GM23338 (cell line): ENCODE measurements around the gene TBX3. TPM values are rescaled to one million over a fixed set of nuclear protein-coding genes. Genes with fewer than 3 reads are reported as not detected.
A peak's percentile ranks its signal among the peaks of the same experiment; 100 is the strongest.

Experiments used
- ATAC-seq: fragments of 200-7000 bp; cut with Tn5 transposase; 3 replicates; pipeline ENCODE4 v1.9.1; 2020
- DNase-seq: peaks from one replicate; pipeline ENCODE4 v3.0.0-alpha.2; 2015; ENCODE audit warnings: low spot score
- H2AFZ ChIP-seq: fragments of 200-600 bp; sonication (generic); 2 replicates; pipeline ENCODE4 v1.8.0; 2016; ENCODE audit warnings: antibody characterized with exemption, mild to moderate bottlenecking, moderate library complexity
- H3F3A ChIP-seq: fragments of 200-600 bp; sonication (generic); replicated peaks from 2 replicates; pipeline ENCODE4 v1.8.0; 2017; ENCODE audit warnings: antibody characterized with exemption, mixed run types, low read depth
- H3K27ac ChIP-seq: fragments of 200-600 bp; sonication (generic); 2 replicates; pipeline ENCODE4 v1.6.1; 2016; ENCODE audit warnings: low read depth
- H3K27me3 ChIP-seq: fragments of 200-600 bp; sonication (generic); 2 replicates; pipeline ENCODE4 v1.8.0; 2016; ENCODE audit warnings: mild to moderate bottlenecking, mixed run types, moderate library complexity; ENCODE audit not compliant: insufficient read depth
- H3K36me3 ChIP-seq: fragments of 200-600 bp; sonication (generic); 2 replicates; pipeline ENCODE4 v1.8.0; 2016; ENCODE audit warnings: mild to moderate bottlenecking; ENCODE audit not compliant: insufficient read depth
- H3K4me1 ChIP-seq: fragments of 200-600 bp; sonication (generic); 2 replicates; pipeline ENCODE4 v1.8.0; 2016; ENCODE audit warnings: mild to moderate bottlenecking, moderate library complexity; ENCODE audit not compliant: insufficient read depth
- H3K4me2 ChIP-seq: fragments of 200-600 bp; sonication (generic); 2 replicates; pipeline ENCODE4 v1.7.1; 2017; ENCODE audit warnings: mixed run types
- H3K4me3 ChIP-seq: fragments of 200-600 bp; sonication (generic); 2 replicates; pipeline ENCODE4 v1.6.1; 2016; ENCODE audit warnings: mixed run types
- H3K79me2 ChIP-seq: fragments of 200-600 bp; sonication (generic); replicated peaks from 2 replicates; pipeline ENCODE4 v1.8.0; 2017; ENCODE audit warnings: mild to moderate bottlenecking; ENCODE audit not compliant: insufficient read depth
- H3K9me2 ChIP-seq: fragments of 200-600 bp; sonication (generic); 2 replicates; pipeline ENCODE4 v1.8.0; 2017; ENCODE audit not compliant: insufficient read depth
- H4K20me1 ChIP-seq: fragments of 200-600 bp; sonication (generic); replicated peaks from 2 replicates; pipeline ENCODE4 v1.8.0; 2017; ENCODE audit warnings: mild to moderate bottlenecking; ENCODE audit not compliant: insufficient read depth
- H3K27ac Mint-ChIP-seq: 2 replicates; pipeline ENCODE4 v1.8.0; 2020; ENCODE audit warnings: inconsistent platforms, mild to moderate bottlenecking, moderate library complexity, mixed read lengths
- H3K27me3 Mint-ChIP-seq: 3 replicates; pipeline ENCODE4 v1.8.0; 2022; ENCODE audit warnings: low read depth, mild to moderate bottlenecking, moderate library complexity, mixed read lengths, inconsistent platforms; ENCODE audit not compliant: insufficient read depth, poor library complexity
- H3K36me3 Mint-ChIP-seq: 3 replicates; pipeline ENCODE4 v1.8.0; 2021; ENCODE audit warnings: low read depth, mild to moderate bottlenecking, inconsistent platforms, moderate library complexity, mixed read lengths
- H3K4me1 Mint-ChIP-seq: 3 replicates; pipeline ENCODE4 v1.8.0; 2020; ENCODE audit warnings: mild to moderate bottlenecking, inconsistent platforms, mixed read lengths
- H3K4me3 Mint-ChIP-seq: 3 replicates; pipeline ENCODE4 v1.8.0; 2021; ENCODE audit warnings: moderate library complexity, mild to moderate bottlenecking, inconsistent platforms, mixed read lengths
- H3K9me3 Mint-ChIP-seq: 3 replicates; pipeline ENCODE4 v1.8.0; 2020; ENCODE audit warnings: moderate library complexity, mild to moderate bottlenecking, inconsistent platforms, mixed read lengths
- CREB1 ChIP-seq: fragments of 250-450 bp; sonication (Bioruptor Pico); IDR thresholded peaks from 2 replicates; pipeline ENCODE4 v1.5.0; 2020; ENCODE audit warnings: low read depth, mild to moderate bottlenecking, moderate library complexity
- EZH2 ChIP-seq: fragments of 200-600 bp; sonication (generic); IDR thresholded peaks from one replicate; pipeline ENCODE4 v1.8.0; 2017; ENCODE audit warnings: antibody characterized with exemption, mild to moderate bottlenecking, low read depth; ENCODE audit not compliant: unreplicated experiment
- EZH2phosphoT487 ChIP-seq: fragments of 200-600 bp; sonication (generic); IDR thresholded peaks from one replicate; pipeline ENCODE4 v1.8.1; 2018; ENCODE audit warnings: antibody characterized with exemption; ENCODE audit not compliant: unreplicated experiment
- JUNB ChIP-seq: IDR thresholded peaks from one replicate; pipeline ENCODE4 v1.6.1; 2016; ENCODE audit warnings: antibody characterized with exemption; ENCODE audit not compliant: unreplicated experiment
- NANOG ChIP-seq: IDR thresholded peaks from 2 replicates; pipeline ENCODE4 v1.6.1; 2016; ENCODE audit warnings: antibody characterized with exemption, borderline replicate concordance
- POLR2AphosphoS5 ChIP-seq: IDR thresholded peaks from 2 replicates; pipeline ENCODE4 v1.6.1; 2016; ENCODE audit warnings: antibody characterized with exemption, low read depth
- REST ChIP-seq: IDR thresholded peaks from one replicate; pipeline ENCODE4 v1.6.1; 2018; ENCODE audit warnings: antibody characterized with exemption; ENCODE audit not compliant: unreplicated experiment
- STAT1 ChIP-seq: IDR thresholded peaks from one replicate; pipeline ENCODE4 v1.6.1; 2016; ENCODE audit warnings: antibody characterized with exemption; ENCODE audit not compliant: unreplicated experiment
- ZNF114 ChIP-seq: fragments of 250-450 bp; sonication (Bioruptor Pico); IDR thresholded peaks from 2 replicates; pipeline ENCODE4 v1.5.0; 2020; ENCODE audit warnings: mild to moderate bottlenecking, moderate library complexity
- ZNF331 ChIP-seq: fragments of 250-450 bp; sonication (Bioruptor Pico); IDR thresholded peaks from 2 replicates; pipeline ENCODE4 v1.5.0; 2020; ENCODE audit warnings: low read depth, mild to moderate bottlenecking, moderate library complexity
- ZNF462 ChIP-seq: fragments of 250-450 bp; sonication (Bioruptor Pico); IDR thresholded peaks from 2 replicates; pipeline ENCODE4 v1.5.0; 2020; ENCODE audit warnings: mild to moderate bottlenecking, moderate library complexity
- polyA plus RNA-seq: library from polyadenylated mRNA; unstranded; fragments of >200 nt; fragmentation: Nextera tagmentation; extraction: Ambion mirVana; gene quantifications from 2 replicates; pipeline ENCODE4 v1.2.1, GENCODE V29; 2016
- total RNA-seq: library from RNA; depleted of rRNA; stranded (reverse); fragments of >200 nt; shearing (Covaris generic); gene quantifications from 2 replicates; pipeline ENCODE4 v1.2.3, GENCODE V29; 2014
- TF ChIP-seq, protein P1 (sequence below), 2 experiments: fragments of 200-600 bp in 1 of 2; sonication (generic) in 1 of 2; conservative IDR thresholded peaks; 2 replicates each; pipeline versions ENCODE4 v1.5.1 to v1.6.1; 2016 to 2017; ENCODE audit warnings: antibody characterized with exemption in 2 of 2, low read depth in 2 of 2, mild to moderate bottlenecking in 2 of 2, moderate library complexity in 1 of 2

The TBX3 gene
- total and polyA plus RNA-seq, 2 experiments from 2014 or later: 0.18 to 0.24 TPM

- DNase-seq (no peak), ATAC-seq (no peak)
- no peaks in the 10 kb centered on the region for H3K36me3 ChIP-seq
- H3K4me3 ChIP-seq: no peak overlapping the region
- Mint-ChIP-seq H3K4me1 (peaks cover 24% of the 10 kb centered on the region), H3K9me3 (peaks cover 18% of the 10 kb centered on the region; the same call in 2 of the 3 replicates), H3K36me3 (peaks cover 2% of the 10 kb centered on the region; the same call in 1 of the 3 replicates), H3K27me3 (peaks cover 17% of the 10 kb centered on the region), H3K4me3 (no peak overlapping the region), H3K27ac (no peak overlapping the region)
- 0 out of 2 replicates have a peak overlapping the region, but pooled peaks have one; percentile 29 for H2AFZ ChIP-seq
- H3K4me2 ChIP-seq: no peak overlapping the region
- peaks cover 30% of the 10 kb centered on the region for H3K27me3 ChIP-seq
- no peaks in the 10 kb centered on the region; the same call in 1 of the 2 replicates for H4K20me1 ChIP-seq
- peaks cover 17% of the 10 kb centered on the region for H3K4me1 ChIP-seq
- H3K79me2 ChIP-seq: no peaks in the 10 kb centered on the region
- no peak for TF ChIP-seq STAT1
- no peak for TF ChIP-seq CREB1 (CRISPR knock-in tag)
- TF ChIP-seq, protein P1, sequence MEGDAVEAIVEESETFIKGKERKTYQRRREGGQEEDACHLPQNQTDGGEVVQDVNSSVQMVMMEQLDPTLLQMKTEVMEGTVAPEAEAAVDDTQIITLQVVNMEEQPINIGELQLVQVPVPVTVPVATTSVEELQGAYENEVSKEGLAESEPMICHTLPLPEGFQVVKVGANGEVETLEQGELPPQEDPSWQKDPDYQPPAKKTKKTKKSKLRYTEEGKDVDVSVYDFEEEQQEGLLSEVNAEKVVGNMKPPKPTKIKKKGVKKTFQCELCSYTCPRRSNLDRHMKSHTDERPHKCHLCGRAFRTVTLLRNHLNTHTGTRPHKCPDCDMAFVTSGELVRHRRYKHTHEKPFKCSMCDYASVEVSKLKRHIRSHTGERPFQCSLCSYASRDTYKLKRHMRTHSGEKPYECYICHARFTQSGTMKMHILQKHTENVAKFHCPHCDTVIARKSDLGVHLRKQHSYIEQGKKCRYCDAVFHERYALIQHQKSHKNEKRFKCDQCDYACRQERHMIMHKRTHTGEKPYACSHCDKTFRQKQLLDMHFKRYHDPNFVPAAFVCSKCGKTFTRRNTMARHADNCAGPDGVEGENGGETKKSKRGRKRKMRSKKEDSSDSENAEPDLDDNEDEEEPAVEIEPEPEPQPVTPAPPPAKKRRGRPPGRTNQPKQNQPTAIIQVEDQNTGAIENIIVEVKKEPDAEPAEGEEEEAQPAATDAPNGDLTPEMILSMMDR (conservative IDR thresholded peaks at IDR 0.05; ENCODE audit: low read depth in 2 of 2): no peak
- no peak for TF ChIP-seq POLR2AphosphoS5
- no peak for TF ChIP-seq ZNF462
- TF ChIP-seq NANOG: no peak
- no peak for TF ChIP-seq JUNB
- no peak for TF ChIP-seq ZNF114 (CRISPR knock-in tag)
- TF ChIP-seq REST: no peak
- TF ChIP-seq EZH2phosphoT487: no peak
- no peak for TF ChIP-seq EZH2
- TF ChIP-seq ZNF331 (CRISPR knock-in tag): no peak
- H3K27ac ChIP-seq: no peak overlapping the region
- no peaks in the 10 kb centered on the region for H3F3A ChIP-seq
- no peaks in the 10 kb centered on the region for H3K9me2 ChIP-seq
These were observed 26.2 kb upstream of the TBX3 start for GRCh38 chr12:114710151-114710550.
